ENCODE data around the gene GRIN1.

The GRIN1 gene

DNA sequence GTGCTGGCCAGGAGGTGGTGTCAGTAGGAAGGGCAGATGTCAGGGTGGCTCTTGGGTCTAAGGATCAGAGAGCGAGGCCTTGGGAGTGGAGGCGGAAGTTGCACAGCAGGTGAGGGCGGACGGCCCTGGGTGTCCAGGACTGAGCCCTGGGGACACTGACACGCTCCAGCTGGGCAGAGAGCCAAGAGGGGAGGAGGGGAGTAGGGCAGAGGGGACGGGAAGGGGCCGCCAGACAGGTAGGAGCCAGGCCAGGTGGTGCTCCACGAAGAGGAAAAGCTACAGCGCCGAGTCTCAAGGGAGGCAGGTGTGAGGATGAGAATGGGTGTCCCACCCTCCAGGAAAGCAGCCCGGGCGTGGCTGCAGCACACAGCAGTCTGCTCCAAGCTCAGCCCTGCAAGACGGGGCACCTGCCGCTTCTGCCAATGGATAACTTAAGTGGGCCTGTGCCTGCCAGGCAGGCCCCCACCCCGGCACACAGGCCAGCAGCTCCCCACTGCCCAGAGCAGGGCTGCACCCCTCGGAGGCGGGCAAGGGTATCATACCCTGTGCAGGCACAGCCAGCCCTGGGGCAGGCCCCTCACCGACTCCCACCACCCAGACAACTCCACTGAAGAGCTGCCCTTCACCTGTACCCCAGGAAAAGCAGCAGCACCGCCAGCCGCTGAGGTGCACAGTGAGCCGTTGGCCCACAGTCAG is 56.7 kb downstream of the GRIN1 start:
- no peak for DNase-seq

DNA sequence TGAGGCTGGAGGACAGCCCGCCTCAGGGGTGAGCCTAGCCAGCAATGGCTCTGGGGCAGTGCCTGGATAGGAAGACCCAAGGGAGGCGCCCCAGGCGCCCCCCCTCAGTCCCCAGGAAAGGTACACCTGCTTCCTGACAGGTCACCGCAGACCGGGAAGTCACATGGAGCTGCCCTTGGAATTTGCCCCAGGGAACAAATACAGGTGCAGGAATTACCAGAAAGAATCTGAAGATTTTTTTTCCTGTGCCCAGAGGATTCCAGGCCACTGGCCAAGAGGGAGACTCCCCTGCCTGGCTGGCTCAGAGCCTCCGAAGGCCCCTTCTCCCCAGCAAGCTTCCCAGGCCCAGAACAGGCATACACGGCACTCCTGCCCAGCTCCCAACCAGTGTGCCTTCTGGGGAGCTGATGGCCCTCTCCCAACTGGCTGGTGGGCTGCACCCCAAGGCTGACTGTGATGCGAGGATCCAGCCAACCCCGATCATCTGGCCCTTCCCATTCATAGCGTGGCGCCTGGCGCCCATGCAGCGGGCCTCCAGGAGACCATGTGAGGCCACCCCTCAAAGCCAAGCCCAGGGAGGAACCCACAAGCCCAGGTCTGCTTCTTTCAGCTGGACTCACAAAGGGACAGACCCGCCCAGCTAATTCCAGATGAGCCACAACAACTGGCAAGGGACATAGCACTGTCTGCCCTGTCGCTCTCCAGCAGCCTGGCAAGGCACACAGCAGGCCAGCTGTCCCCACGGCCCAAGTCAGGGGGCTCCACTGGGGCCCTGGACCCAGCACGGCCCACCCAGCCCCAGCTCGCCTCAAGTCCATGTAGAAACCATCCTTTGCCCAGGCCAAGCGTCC is 59.3 kb downstream of the GRIN1 start:
- no peak for DNase-seq

DNA sequence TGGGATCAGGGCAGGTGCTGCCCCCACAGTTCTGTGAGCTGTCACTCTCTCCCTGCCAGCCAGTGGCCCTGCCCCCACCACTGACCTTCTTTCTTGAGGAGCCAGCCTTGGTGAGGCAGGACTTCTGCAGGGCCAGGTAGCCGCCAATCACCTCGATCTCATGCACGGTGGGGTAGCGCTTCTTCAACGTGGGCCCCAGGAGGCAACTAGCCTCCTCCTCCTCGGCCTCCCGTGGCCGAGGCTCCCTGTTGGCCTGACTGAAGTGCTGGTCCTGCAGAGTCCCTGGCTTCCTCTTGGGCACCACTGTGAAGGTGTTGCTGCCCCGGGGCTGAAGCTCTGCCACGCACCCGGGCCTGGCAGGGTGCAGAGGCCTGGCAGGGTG is 59.9 kb downstream of the GRIN1 start:
- no peak for DNase-seq

DNA sequence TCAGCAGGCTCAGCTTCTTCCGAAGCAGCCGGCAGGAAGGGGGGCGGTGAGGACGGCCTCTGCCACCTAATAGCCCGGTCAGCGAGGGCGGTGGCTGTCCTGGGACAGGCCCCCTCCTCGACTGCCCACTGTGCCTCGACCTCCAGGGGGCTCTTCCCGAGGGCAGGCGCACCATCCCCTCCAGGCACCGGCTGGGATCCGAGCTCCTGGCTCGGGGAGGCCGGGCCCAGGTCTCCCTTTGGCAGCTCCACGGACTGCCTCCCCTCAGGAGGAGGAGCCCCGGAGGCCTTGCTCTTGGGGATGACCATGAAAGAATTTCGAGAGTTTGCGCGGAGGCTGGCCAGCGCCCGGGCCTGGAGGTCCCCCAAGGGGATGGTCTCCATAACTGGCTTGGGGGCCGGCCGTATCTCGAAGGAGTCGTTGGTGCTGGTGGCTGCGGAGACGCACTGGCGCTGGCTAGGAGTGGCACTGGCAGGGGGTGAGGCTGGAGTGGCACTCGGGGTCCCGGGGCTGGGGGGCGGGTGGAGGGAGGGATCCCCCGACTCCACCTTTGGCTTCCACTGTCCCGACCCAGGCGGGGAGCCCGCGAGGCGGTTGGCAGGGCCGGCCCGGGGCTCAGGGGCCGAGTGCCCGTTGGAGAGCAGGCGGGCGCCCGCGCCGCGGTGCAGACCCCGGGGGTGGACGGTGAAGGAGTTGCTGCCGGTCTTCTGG is 60.6 kb downstream of the GRIN1 start:
- DNase-seq: no peak

DNA sequence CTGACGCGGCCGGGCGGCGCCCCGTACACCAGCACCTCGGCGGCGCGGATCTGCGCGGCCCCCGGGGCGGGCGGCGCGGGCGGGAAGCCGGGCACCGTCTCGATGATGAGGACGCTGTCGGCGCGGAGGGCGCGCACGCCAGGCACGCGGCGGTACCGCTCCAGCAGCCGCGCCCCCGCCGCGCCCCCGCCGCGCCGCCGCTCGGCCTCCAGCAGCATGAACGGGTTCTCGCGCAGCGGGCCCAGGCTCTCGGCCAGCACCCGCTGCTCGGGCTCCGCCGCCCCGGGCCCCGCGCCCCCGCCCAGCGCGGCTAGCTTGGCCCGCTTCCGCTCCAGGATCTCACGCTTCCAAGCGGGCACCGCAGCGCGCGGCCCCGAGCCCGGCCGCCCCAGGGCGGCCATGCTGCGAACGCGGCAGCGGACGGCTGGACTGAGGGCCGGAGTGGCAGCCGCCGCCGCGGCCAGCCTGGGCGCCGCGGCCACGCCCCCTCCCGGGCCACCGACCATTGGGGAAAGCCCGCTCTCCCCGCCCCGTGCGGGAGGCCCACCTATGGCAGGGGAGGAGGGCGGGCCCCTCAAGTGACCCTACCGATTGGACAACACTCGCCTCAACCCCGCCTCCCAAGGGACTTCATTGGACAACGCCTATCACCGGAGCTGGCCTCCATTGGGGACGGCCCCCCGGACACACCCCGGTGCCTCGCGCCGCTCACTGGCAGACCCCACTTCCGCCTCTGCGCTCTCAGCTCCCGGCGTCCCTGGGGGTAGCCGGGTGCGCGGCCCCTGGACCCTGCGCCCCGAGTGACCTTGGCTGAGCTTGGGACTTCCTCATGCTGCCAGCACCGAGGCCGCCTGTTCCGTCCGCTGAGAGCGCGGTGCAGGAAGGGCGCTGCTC is 61.6 kb downstream of the GRIN1 start, which contains the start of gene TPRN:
Gene TPRN (minus strand): TSS at position 431 of the 894 bp plus-strand sequence. CDS start 30 bp downstream, at position 401.
- peak; percentile 96 to 98 (median 97) for DNase-seq

DNA sequence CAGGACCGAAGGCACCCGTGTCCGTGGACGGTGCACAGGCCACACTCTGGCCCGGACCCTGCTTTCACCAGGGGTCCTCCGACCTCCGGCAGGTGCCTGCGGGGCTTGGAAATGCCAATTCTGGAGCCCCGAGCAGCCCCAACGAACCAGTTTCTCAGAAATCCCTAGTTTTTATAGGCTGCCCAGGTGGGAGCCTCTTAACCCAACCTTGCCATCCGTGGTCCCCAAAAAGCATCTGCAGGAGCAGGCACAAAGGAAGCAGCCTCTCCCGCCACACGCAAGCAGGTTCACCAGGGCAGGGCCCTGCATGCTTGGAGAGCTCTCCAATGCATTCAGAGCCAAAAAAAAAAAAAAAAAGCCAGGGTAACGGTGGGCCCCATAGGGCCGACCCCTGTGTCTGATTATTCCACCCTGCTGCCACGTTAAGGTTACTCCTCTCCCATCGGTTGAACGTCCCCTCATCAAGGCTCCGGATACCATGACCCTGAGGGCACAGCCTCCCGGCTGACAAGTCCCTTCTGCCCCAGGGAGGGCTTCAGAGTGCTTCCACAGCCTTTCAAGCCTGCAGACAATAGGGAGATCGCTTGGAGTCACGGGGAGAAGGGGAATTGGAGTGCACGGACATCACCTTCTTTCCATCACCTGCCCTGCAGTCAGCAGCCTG is 62.4 kb downstream of the GRIN1 start:
- DNase-seq: no peak

DNA sequence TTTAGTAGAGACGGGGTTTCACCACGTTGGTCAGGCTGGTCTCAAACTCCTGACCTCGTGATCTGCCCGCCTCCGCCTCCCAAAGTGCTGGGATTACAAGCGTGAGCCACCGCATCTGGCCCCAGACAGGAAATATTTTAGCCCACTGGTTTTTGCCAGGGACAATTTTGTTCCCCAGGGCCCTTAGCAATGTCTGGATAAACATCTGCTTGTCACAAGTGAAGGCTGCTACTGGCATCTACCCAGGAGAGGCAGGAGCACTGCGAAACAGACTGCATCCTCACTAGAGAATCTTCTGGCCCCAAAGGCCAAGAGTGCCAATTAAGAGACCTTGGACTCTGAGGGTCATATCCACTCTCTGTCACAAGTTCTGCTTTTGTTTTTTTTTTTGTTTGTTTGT is 64.0 kb downstream of the GRIN1 start:
- no peak for DNase-seq

DNA sequence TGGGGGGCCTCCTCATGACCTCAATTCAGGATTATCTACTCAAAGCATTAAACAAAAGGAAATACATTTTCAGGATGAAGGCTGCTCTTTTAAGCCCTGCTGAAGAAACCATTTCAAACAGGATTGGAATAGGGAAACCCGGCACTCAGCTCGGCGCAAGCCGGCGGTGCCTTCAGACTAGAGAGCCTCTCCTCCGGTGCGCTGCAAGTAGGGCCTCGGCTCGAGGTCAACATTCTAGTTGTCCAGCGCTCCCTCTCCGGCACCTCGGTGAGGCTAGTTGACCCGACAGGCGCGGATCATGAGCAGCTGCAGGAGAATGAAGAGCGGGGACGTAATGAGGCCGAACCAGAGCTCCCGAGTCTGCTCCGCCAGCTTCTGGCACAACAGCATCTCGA is 65.8 kb downstream of the GRIN1 start:
- DNase-seq: no peak

DNA sequence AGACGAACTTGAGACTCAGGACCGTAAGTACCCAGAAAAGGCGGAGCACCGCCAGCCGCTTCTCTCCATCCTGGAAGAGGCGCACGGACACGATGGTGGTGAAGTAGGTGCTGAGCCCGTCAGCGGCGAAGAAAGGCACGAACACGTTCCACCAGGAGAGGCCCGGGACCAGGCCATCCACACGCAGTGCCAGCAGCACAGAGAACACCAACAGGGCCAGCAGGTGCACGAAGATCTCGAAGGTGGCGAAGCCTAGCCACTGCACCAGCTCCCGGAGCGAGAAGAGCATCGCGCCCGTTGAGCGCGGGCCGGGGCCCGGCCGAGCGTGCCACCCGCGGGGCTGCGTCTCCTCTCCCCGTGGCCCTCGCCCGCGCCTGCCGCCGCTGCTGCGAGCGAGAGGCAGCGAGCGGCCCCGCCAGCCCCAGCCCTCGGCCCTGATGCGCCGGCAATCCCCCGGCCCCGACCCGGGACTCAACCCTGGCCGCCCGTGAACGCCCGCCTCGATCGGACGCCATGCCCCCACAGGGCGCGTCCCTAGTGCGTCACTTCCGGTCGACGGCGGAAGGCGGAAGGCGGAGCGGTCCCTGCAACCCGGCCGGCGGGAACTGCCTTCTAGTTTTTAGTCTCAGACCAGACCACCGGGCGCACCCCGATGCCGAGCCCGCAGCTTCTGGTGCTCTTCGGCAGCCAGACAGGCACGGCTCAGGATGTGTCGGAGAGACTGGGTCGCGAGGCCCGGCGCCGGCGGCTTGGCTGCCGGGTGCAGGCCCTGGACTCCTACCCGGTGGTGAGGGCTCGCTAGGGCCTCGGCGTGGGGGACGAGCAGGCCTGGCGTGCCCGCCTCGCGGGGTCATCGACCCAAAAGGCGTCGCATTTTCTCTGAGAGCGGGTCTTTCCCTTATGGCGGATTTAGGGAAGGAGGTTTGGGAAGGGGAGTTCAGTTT is 66.4 kb downstream of the GRIN1 start, which contains the start of the genes NDOR1 and TMEM203:
Gene NDOR1 (plus strand): TSS at position 575 of the 944 bp plus-strand sequence. CDS start 78 bp downstream, at position 653.
Gene TMEM203 (minus strand): TSS at position 523 of the 944 bp plus-strand sequence. CDS start 234 bp downstream, at position 289.
- peak; percentile 84 to 93 (median 88) for DNase-seq

DNA sequence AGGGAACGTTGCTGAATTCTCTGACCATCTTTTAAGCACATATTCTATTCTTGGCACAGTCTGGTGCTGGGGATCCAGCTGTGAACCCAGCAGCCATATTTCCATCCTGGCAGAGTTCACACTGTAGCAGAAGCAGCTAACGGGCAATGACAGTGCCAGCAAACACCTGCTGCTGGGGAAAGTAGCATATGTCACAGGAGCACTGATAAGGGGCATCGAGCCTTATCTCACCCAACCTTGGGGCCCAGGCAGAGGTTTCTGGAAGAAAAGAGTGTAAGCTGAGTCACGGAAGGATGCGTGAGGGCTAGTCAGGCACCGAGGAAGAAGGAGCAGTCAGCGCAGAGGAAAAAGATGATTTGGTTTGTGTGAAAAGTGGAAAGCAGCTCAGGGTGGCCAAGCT is 67.6 kb downstream of the GRIN1 start:
- no peak for DNase-seq

DNA sequence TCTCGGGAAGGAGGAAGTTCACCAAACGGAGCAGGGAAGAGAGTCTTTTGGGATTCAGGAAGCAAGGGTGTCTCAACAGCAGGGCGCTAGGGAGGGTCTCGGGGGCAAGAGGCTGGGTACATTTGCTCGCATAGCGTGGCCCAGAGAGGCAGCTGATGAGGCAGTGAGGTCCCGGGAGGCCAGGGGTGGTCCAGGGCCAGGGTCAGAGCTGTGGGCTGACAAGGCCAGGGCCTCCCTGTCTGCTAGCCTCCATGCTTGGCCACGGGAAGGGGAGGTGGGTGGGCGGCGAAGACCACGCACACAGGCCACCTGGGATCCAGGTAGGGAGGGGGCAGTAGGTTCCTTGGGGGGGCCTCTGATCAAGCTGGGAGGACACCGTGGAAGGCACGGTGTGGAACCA is 72.6 kb downstream of the GRIN1 start:
- no peak for DNase-seq

DNA sequence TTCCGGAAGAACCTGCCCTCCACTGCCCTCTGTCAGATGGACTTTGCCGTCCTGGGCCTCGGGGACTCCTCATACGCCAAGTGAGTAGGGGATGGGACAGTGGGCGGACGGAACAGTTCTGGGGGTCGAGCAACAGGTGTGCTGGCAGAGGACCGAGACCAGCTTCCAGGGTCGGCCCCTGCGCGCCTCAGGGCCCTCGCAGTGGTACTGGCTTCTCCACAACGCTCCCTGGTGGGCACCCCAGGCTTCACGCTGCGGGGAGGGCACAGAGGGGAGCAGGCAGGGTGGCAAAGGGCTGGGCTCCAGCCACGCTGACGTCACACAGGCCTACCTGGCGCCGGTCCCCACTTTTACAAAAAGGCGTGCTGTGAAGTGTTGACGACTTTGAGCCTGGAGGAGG is 73.6 kb downstream of the GRIN1 start:
- DNase-seq: no peak

DNA sequence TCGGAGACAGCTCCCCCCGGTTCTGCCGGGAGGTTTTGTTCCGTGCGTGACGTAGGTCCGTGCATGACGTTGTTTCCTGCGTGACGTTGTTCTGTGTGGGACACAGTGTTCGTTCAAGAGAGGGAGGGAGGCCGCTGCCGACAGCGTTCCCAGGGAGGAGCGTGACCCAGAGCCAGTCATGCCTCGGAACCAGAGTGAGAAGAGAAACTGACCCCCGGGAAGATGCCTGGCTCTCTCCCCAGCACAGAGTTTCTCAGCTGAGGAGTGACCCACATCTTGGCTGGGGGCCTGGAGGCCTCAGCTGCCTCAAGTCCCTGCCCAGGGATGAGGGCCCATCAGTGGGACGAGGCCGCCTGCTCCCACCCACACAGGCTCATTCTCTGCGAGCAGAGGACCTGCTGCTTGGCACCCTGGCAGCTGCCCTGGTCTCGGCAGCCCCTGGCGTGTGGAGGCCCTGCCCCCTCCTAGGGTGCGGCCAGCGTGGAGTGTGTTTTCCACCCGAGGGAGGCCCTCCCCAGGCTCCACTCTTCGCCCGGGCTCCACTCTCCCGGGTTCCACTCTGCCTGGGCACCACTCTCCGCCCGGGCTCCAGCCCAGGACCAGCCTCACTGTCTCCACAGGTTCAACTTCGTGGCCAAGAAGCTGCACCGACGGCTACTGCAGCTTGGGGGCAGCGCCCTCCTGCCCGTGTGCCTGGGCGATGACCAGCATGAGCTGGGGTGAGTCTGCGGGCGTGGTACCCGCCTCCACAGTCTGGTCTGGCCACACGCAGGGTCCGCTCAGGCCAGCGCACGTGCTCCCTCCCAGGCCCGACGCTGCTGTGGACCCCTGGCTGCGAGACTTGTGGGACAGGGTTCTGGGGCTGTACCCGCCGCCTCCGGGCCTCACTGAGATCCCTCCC is 74.5 kb downstream of the GRIN1 start:
- no peak for DNase-seq

DNA sequence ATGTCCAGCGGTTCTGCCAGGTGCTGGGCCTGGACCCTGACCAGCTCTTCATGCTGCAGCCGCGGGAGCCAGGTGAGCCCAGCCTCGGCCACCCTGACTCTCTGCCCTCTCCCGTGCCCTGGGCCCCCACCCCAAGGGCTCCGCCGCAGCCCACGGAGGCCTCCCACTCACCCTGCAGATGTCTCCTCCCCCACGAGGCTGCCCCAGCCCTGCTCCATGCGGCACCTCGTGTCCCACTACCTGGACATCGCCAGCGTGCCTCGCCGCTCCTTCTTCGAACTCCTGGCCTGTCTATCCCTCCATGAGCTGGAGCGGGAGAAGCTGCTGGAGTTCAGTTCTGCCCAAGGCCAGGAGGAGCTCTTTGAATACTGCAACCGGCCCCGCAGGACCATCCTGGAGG is 75.7 kb downstream of the GRIN1 start:
- no peak for DNase-seq

DNA sequence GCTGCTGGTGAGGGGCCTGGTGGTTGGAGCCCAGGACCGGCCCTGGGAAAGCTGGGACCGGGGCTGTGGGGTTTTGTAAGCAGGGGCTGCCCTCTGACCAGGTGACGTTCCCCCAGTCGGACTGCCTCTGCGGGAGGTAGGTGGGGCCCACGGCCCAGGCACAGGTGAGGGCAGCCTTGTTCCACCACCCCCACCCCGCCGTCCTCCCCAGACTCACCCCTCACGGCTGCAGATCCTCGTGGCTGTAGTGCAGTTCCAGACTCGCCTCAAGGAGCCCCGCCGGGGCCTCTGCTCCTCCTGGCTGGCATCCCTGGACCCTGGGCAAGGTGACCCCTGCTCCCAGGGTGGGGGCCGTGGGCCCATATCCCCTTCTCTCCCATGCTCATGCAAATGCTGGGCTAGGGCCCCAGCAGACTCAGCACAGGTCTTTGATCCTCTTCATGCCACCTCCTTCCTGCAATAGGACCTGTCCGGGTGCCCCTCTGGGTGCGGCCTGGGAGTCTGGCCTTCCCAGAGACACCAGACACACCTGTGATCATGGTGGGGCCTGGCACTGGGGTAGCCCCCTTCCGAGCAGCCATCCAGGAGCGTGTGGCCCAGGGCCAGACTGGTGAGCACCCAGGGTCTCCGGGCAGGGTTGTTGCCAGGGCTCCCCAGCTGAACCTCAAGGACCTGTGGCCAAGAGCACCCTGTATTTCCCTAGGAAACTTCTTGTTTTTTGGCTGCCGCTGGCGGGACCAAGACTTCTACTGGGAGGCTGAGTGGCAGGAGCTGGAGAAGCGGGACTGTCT is 76.4 kb downstream of the GRIN1 start:
- DNase-seq: no peak

DNA sequence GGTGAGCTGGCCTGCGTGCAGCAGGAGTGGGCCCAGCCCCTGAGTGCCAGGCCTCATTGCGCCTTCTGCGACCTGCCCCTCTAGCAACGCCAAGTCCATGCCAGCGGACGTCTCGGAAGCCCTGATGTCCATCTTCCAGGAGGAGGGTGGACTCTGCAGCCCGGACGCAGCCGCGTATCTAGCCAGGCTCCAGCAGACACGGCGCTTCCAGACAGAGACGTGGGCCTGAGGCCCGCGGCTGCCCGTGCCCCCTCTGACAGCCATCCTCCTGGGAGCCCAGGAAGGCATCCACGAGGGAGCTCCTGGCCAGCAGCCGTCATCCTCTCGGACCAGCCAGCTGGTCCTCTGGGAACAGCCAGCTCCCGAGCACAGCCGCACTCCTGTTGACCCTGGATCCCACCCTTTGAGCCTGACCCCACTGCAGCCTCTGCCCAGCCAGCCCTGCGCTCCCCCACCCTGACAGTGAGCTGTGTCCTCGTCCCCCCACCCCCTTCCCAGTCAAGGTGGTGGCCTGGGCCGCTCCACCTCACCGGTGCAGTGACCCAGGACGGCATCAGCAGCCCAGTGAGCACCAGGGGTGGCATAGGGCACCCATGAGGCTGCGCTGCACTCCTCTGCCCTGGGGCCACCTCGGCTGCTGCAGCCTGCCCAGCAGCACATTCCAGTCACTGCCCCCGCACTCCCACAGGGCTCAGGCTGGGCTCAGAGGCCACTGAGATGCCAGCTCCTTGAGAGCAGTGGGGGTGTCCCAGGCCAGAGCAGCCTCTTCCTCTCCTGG is 77.4 kb downstream of the GRIN1 start:
- DNase-seq: no peak

Measured in T-helper 1 cell (primary cell).